KOPT-K1 (cell line): ENCODE results near the gene SHD.
"Not testable (repeated sequence)": the region's sequence is repeated elsewhere in the genome, so short reads cannot be mapped to it uniquely, and the experiment has no call there.

ENCODE experiments used
- H3K27ac ChIP-seq: fragments of 200-600 bp; sonication (generic); 2 replicates; pipeline ENCODE4 v1.5.1; 2016; ENCODE audit warnings: antibody characterized with exemption, mild to moderate bottlenecking, low read depth, low read length; ENCODE audit not compliant: poor library complexity, severe bottlenecking
- H3K36me3 ChIP-seq: fragments of 200-600 bp; sonication (generic); 2 replicates; pipeline ENCODE4 v1.5.1; 2017; ENCODE audit warnings: antibody characterized with exemption, mild to moderate bottlenecking, low read length, moderate library complexity; ENCODE audit not compliant: insufficient read depth
- H3K9me3 ChIP-seq: fragments of 200-600 bp; sonication (generic); 2 replicates; pipeline ENCODE4 v1.5.1; 2017; ENCODE audit warnings: antibody characterized with exemption, low read length, mild to moderate bottlenecking; ENCODE audit not compliant: insufficient read depth, poor library complexity, severe bottlenecking

SHD gene

DNA sequence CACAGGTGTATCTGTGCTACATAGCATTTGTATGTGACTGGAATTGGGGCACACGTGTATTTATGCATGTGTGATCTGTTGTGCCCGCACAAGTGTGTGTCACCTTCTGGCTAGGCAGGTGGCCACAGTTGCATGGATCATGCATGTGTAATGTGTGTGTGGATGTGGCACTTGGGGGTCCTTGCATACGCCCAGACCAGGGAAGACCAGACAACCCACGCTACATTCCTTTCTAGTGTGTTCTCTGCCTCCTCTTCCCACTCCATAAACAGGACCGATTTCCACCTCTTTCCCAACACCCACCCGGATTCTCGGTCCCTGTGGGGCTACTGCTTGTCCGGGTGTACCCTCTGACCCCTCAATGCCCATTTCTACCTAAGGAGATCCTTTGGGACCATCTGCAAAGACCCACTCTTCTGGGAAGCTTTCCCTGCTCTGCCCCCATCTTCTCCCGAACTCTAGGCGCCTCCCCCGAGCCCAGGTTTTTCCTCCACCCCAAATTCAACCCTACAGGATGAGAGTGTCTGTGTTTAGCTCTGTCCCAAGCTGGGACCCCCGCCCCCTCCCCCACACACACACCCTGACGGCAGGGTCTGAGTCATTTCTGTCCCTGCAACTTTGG, 47.3 kb downstream of the SHD start:
- H3K9me3 ChIP-seq, result no peaks in the 10 kb centered on the region
- H3K27ac ChIP-seq, result no peak overlapping the region
- no peaks in the 10 kb centered on the region for H3K36me3 ChIP-seq

DNA sequence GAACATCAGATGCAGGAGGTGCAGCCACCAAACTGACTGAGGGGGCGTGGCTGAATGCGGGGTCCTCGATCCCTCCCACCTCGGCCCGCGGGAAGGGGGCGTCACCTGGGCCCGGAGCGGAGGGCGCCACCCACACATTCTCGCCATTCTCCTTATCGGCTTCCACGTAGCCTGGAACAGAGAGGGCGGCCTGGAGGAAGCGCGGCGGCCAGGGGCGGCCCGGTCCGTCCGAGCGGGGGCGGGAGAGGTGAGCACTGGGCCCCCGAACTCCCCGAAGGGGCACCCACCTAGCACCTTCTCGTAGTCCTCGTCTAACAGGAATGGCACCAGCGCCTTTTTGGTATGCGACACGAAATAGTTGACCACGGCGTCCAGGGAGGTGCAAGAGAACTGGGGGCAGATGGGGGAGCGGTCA, 47.8 kb downstream of the SHD start:
- Histone ChIP-seq H3K36me3 (no peaks in the 10 kb centered on the region), H3K27ac (no peak overlapping the region), H3K9me3 (no peaks in the 10 kb centered on the region)

DNA sequence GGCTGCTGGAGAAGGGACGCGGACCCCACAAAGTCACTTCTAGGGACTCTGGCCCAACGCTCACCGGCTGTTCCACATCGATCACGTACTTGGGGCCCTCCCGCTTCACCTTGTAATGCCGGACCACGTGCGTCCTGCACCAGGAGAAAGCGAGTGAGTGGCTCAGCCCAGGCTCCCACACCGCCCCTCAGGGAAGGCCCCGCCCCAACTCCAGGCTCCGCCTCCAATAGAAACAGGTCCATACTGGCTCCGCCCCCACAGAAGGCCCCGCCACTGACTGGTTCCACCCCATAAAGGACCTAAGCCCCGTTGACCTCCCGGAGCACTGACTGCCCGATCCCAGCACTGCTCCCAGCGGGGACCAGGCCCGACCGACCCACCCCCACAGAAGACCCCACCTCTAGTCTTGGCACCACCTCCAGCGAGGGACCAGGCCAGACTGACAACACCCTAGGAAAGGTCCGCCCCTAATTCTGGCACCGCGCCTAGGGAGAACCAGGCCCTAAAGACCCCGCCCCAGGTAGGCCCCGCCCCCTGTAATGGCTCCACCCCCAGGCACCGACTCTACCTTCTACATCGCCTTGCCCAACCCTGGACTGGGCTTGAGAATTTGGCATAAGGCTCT, 48.3 kb downstream of the SHD start:
- H3K9me3 ChIP-seq, result no peaks in the 10 kb centered on the region
- no peaks in the 10 kb centered on the region for H3K36me3 ChIP-seq
- H3K27ac ChIP-seq, result no peak overlapping the region

DNA sequence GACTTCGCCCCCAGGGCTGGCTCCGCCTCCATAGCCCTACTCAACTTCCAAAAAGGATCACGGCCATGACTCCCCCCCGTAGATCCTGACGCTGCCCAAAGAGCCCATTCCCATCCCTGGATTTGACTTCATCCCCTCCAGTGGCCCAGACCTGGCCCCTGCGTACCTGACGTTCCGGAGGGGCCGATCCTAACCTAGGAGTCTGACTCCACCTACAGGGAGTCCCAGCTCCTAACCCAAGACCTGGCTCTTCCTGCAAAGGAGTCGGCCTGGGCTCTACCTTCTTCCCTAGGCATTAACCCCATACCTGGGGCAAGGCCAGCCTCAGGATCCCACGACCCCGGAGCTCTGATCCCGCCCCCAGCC, 48.8 kb downstream of the SHD start:
- no peak overlapping the region for H3K27ac ChIP-seq
- no peaks in the 10 kb centered on the region for H3K36me3 ChIP-seq

DNA sequence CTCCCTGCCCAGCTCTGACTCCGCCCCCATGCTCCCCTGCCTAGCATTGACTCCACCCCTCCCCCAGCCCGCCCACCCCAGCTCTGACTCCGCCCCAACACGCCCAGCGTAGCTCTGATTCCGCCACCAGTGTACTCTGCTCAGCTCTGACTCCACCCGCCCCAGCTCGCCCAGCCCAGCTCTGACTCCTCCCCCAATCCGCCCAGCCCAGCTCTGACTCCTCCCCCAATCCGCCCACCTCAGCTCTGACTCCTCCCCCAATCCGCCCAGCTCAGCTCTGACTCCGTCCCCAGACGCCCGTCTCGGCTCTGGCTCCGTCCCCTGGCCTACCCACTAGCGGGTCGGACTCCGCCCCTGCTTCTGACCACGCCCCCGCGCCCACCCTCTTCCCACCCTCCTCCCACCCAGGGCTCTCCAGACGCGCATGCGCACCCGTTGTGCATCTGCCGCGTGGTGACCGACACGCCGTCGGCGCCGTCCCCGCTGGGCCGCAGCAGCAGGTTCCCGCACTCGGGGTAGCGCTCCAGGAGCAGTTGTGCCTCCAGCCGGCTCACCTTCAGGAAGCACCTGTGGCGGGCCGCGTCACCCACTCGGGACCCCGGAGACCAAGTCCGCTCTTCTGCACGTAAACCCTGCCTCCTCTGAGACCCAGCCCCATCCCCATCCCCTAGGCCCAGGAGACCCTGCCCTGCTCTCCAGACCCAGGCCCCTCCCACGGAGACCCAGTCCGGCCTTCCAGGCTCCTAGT, 49.4 kb downstream of the SHD start:
- no peaks in the 10 kb centered on the region for H3K9me3 ChIP-seq
- no peaks in the 10 kb centered on the region for H3K36me3 ChIP-seq
- no peak overlapping the region for H3K27ac ChIP-seq

More for the DNA sequence above, 48.8 kb downstream of the SHD start:
- no peaks in the 10 kb centered on the region for H3K9me3 ChIP-seq

DNA sequence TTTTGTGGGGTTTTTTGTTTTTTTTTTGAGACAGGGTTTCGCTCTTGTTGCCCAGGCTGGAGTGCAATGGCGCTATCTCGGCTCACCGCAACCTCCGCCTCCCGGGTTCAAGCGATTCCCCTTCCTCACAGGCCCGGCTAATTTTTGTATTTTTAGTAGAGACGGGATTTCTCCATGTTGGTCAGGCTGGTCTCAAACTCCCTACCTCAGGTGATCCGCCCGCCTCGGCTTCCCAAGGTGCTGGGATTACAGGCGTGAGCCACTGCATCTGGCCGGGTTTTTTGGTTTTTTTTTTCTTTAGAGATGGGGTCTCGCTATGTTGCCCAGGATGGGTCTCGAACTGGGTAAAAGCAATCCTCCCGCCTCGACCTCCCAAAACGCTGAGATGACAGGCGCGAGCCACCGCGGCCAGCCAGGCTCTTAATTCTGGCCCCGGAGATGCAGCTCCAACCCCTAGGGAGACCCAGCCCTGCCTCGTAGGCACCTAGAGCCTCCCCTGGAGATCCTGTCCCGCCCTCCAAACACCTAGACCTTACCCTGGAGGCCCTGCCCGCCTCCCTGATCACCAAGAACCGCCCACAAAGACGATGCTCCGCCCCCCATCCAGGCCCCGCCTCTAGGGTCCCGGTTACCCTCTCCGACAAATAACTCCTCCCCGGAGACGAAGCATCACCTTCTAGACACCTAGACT, 50.1 kb downstream of the SHD start:
- not testable (repeated sequence) for H3K9me3 ChIP-seq, H3K27ac ChIP-seq, H3K36me3 ChIP-seq

DNA sequence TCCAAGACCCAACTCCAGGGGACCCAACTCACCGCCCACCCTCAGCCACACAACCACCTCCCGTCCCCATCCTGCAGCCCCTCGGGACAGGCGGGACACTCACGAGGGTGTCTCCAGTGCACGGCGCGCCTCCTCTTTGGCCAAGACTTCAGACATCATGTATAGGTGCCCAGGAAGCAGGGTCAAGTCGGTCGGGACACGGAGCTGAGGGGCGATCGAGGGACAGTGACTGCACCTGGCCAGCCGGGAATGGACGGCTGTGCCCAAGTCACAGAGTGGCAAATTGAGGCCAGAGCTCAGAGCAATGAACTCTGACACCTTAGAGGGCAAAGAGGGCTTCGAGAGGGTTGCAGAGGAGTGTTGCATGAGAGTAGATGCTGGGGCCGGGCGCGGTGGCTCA, 50.8 kb downstream of the SHD start:
- H3K36me3 ChIP-seq, result no peaks in the 10 kb centered on the region
- no peaks in the 10 kb centered on the region for H3K9me3 ChIP-seq
- H3K27ac ChIP-seq, result no peak overlapping the region

DNA sequence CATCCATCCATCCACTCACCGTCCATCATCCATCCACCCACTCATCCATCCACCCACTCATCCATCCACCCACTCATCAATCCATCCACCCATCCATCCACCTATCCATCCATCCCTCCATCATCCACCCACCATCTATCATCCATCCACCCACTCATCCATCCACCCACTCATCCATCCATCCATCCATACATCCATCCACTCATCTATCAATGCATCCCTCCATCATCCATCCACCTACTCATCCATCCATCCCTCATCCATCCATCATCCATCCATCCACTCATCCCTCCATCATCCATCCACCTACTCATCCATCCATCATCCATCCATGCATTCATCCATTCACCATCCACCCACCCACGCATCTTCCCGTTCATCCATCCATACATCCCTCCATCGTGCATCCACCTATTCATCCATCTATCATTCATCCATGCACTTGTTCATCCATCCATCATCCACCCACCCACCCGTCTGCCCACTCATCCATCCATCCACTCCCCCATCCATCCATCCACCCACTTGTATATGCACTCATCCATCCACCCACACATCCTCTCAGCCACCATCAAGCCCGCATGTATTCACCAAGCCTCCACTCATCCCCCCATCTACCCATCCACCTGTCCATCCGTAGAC, 56.0 kb downstream of the SHD start:
- no peaks in the 10 kb centered on the region for H3K36me3 ChIP-seq
- H3K27ac ChIP-seq, result no peak overlapping the region
- no peaks in the 10 kb centered on the region for H3K9me3 ChIP-seq

DNA sequence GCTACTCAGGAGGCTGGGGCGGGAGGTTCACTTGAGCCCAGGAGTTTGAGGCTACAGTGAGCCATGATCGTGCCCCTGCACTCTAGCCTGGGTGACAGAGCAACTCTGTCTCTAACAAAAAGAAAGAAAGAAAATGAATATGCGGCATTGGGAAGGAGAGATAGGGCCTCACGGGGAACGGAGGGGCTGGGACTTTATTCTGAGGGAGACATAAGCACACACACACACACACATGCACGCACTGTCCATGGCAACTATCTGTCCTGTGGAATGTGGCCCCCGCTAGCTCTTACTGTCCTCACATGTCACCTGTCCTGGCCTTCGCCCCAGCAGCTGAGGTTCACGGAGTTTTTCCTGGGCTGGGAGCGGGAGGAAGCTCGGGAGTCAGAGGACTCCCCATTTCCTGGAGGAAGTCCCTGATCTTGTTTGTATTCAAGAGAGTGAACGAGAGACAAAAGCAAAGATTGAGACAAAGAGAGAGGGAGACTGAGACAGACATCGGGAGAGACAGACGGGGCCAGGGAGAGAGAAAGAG, 58.9 kb downstream of the SHD start:
- Histone ChIP-seq H3K36me3 (no peaks in the 10 kb centered on the region), H3K27ac (no peak overlapping the region), H3K9me3 (no peaks in the 10 kb centered on the region)

DNA sequence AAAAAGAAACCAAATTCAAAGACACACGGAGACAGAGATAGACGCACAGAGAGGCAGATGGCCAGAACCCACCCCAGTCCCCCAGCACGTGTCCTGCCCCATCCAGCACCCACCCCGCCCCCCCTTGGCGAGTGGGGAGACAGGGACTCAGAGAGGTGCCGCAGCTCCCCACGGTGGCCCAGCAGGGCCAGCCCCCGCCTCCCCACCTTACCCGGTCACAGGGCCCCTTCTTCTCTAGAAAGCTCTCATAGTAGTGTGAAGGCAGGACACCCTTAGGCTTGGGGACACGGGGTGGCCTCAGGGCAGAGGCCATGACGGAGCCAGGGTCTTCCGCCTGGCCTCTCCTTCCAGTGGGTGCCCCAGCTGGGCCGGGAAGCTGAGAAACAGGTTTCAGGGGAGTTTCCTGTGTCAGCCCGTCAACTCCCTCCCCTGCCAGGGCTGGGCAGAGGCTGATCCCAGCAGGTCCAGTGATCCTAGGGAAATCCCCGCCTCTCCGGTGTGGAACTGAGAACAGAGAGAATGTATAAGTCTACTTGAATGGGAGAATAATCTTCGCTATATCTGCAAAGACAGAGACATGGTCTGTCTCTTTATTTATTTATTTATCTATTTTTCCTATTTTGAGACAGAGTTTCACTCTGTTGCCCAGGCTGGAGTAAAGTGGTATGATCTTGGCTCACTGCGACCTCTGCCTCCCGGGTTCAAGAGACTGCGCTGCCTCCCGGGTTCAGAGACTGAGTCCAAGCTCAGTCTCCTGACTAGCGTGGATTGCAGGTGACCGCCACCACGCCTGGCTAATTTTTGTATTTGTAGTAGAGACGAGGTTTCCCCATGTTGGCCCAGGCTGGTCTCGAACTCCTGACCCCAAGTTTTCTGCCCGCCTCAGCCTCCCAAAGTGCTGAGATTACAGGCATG, 59.6 kb downstream of the SHD start, which contains the start of gene STAP2:
Gene STAP2 (minus strand): TSS at position 387 of the 915 bp plus-strand sequence. CDS start 74 bp downstream, at position 313.
- H3K36me3 ChIP-seq, result no peaks in the 10 kb centered on the region
- no peak within 1 kb of the TSS for H3K27ac ChIP-seq
- no peaks in the 10 kb centered on the region for H3K9me3 ChIP-seq
